HCEC 1CT (cell line): ENCODE results near the gene PMEPA1.

ENCODE experiments used
- DNase-seq: peaks from one replicate; pipeline ENCODE4 v3.0.0-alpha.2; 2017

PMEPA1 gene

GRCh38 chr20:57600320-57601210 lies 109.2 kb downstream of the PMEPA1 start:
- no peak for DNase-seq

GRCh38 chr20:57598491-57598890 lies 111.3 kb downstream of the PMEPA1 start:
- no peak for DNase-seq
